Mesenchymal stem cell (in vitro differentiated cells and primary cell): ENCODE measurements around the gene RYR2.

Experiments
- DNase-seq: peaks from one replicate; pipeline ENCODE4 v3.0.0-alpha.2; 2013
- H2AFZ ChIP-seq: one replicate; pipeline ENCODE4 v1.6.1; 2013; ENCODE audit warnings: low read depth, mild to moderate bottlenecking, control low read depth, inconsistent platforms, low read length, moderate library complexity
- H2AK5ac ChIP-seq: 2 replicates; pipeline ENCODE4 v1.6.1; 2013; ENCODE audit warnings: low read length, moderate library complexity, mild to moderate bottlenecking, inconsistent platforms; ENCODE audit not compliant: severe bottlenecking
- H2BK120ac ChIP-seq: one replicate; pipeline ENCODE4 v1.6.1; 2013; ENCODE audit warnings: low read depth, mild to moderate bottlenecking, inconsistent platforms, low read length, moderate library complexity
- H2BK12ac ChIP-seq, 2 experiments: one replicate each; pipeline ENCODE4 v1.6.1; 2013; ENCODE audit warnings: inconsistent platforms in 2 of 2, low read length in 2 of 2, mild to moderate bottlenecking in 2 of 2, moderate library complexity in 2 of 2, control low read depth in 1 of 2
- H2BK15ac ChIP-seq: one replicate; pipeline ENCODE4 v1.6.1; 2013; ENCODE audit warnings: mild to moderate bottlenecking, low read depth, inconsistent platforms; ENCODE audit not compliant: poor library complexity, severe bottlenecking
- H2BK5ac ChIP-seq: 2 replicates; pipeline ENCODE4 v1.6.1; 2013; ENCODE audit warnings: low read depth, mild to moderate bottlenecking, low read length, control low read depth, inconsistent platforms; ENCODE audit not compliant: poor library complexity, severe bottlenecking
- H3K14ac ChIP-seq, 2 experiments: one replicate each; pipeline ENCODE4 v1.6.1; 2013; ENCODE audit warnings: inconsistent platforms in 2 of 2, low read length in 2 of 2, control low read depth in 1 of 2, mild to moderate bottlenecking in 1 of 2, moderate library complexity in 1 of 2
- H3K18ac ChIP-seq, 2 experiments: one replicate each; pipeline ENCODE4 v1.6.1; 2013; ENCODE audit warnings: inconsistent platforms in 2 of 2, low read length in 2 of 2, control low read depth in 1 of 2, low read depth in 1 of 2, mild to moderate bottlenecking in 1 of 2
- H3K23ac ChIP-seq, 2 experiments: one replicate each; pipeline ENCODE4 v1.6.1; 2013; ENCODE audit warnings: inconsistent platforms in 2 of 2, low read length in 2 of 2, mild to moderate bottlenecking in 2 of 2, moderate library complexity in 2 of 2, control low read depth in 1 of 2
- H3K27ac ChIP-seq: 2 replicates; pipeline ENCODE4 v1.5.1; 2013; ENCODE audit warnings: mild to moderate bottlenecking, moderate library complexity, low read length, control low read depth, inconsistent platforms; ENCODE audit not compliant: poor library complexity, severe bottlenecking
- H3K27me3 ChIP-seq, 2 experiments: 2 replicates each; pipeline versions ENCODE4 v1.6.1 to v1.7.0; 2013; ENCODE audit warnings: low read length in 2 of 2, mild to moderate bottlenecking in 2 of 2, moderate library complexity in 2 of 2, control low read depth in 1 of 2, inconsistent platforms in 1 of 2; ENCODE audit not compliant: control insufficient read depth in 1 of 2, insufficient read depth in 1 of 2
- H3K36me3 ChIP-seq, 2 experiments: 2 replicates each; pipeline versions ENCODE4 v1.6.1 to v1.7.0; 2013; ENCODE audit warnings: low read length in 2 of 2, control low read depth in 1 of 2, inconsistent platforms in 1 of 2, low read depth in 1 of 2, mild to moderate bottlenecking in 1 of 2; ENCODE audit not compliant: insufficient read depth in 2 of 2, control insufficient read depth in 1 of 2
- H3K4ac ChIP-seq, 2 experiments: one replicate each; pipeline ENCODE4 v1.6.1; 2013; ENCODE audit warnings: inconsistent platforms in 2 of 2, low read length in 2 of 2, mild to moderate bottlenecking in 2 of 2, moderate library complexity in 2 of 2, control low read depth in 1 of 2, low read depth in 1 of 2
- H3K4me1 ChIP-seq: 2 replicates; pipeline ENCODE4 v1.6.1; 2013; ENCODE audit warnings: low read depth, low read length, control low read depth; ENCODE audit not compliant: control insufficient read depth, insufficient read depth
- H3K4me2 ChIP-seq: 2 replicates; pipeline ENCODE4 v1.6.1; 2013; ENCODE audit warnings: low read length, mild to moderate bottlenecking, inconsistent platforms; ENCODE audit not compliant: poor library complexity, severe bottlenecking
- H3K4me3 ChIP-seq, 2 experiments: 2 replicates each; pipeline versions ENCODE4 v1.5.1 to v1.7.0; 2013; ENCODE audit warnings: low read length in 2 of 2, mild to moderate bottlenecking in 2 of 2, control low read depth in 1 of 2, low read depth in 1 of 2; ENCODE audit not compliant: insufficient read depth in 1 of 2
- H3K79me1 ChIP-seq: replicated peaks from 2 replicates; pipeline ENCODE4 v1.6.1; 2013; ENCODE audit warnings: mild to moderate bottlenecking, control low read depth, low read length, inconsistent platforms; ENCODE audit not compliant: poor library complexity, severe bottlenecking
- H3K9ac ChIP-seq: 2 replicates; pipeline ENCODE4 v1.7.0; 2013; ENCODE audit warnings: mild to moderate bottlenecking, low read length, moderate library complexity
- H3K9me3 ChIP-seq: 2 replicates; pipeline ENCODE4 v1.7.0; 2013; ENCODE audit warnings: mild to moderate bottlenecking, low read length; ENCODE audit not compliant: control insufficient read depth
- H4K8ac ChIP-seq: one replicate; pipeline ENCODE4 v1.6.1; 2013; ENCODE audit warnings: inconsistent platforms, mild to moderate bottlenecking, low read length, moderate library complexity
- H4K91ac ChIP-seq: one replicate; pipeline ENCODE4 v1.6.1; 2013; ENCODE audit warnings: mild to moderate bottlenecking, low read length, inconsistent platforms
- WGBS: methylation state at CpG from one replicate; pipeline ENCODE4 v1.1.7; 2013; ENCODE audit warnings: mixed read lengths; 5-methylcytosine and 5-hydroxymethylcytosine counted together

Gene RYR2

DNA sequence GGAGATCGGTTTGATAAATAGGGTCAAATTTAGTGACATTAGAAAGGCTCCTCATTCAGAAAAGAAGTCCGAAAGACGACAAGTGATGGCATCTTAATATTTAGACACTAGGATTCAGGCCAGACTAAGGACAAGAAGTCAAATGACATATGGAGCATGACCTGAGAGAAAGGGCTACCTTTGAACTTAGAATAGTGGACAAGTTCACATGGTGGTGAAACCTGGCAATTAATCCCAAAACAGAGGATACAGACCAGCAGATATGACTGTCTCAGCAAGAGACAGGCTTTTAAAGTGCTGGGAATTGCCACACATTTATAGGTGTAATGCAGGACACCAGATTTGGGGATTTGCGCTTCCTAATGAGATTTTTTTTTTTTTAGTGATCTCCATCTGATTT lies 703.6 kb downstream of the RYR2 start:
- Histone ChIP-seq H2BK120ac (no peak overlapping the region), H4K8ac (no peak overlapping the region), H3K79me1 (no peaks in the 10 kb centered on the region), H3K9me3 (peaks cover 4% of the 10 kb centered on the region), H3K23ac (no peak overlapping the region), H4K91ac (no peak overlapping the region), H3K4me2 (no peak overlapping the region), H3K14ac (no peak overlapping the region), H3K4ac (no peak overlapping the region), H2AFZ (no peak overlapping the region), H2BK15ac (no peak overlapping the region), H2AK5ac (no peak overlapping the region), H3K9ac (no peak overlapping the region), H3K4me1 (no peaks in the 10 kb centered on the region), H3K27me3 (no peaks in the 10 kb centered on the region), H3K27ac (no peak overlapping the region), H2BK12ac (no peak overlapping the region), H2BK5ac (no peak overlapping the region), H3K36me3 (no peaks in the 10 kb centered on the region), H3K4me3 (no peak overlapping the region), H3K18ac (no peak overlapping the region)
- WGBS: 95% methylated on average over 3 of the region's 4 CpGs
- DNase-seq: no peak

- 55% methylated on average over 2 of the region's 2 CpGs for WGBS
- DNase-seq: no peak
- H3K18ac ChIP-seq: no peak overlapping the region
Measured at GRCh38 chr1:237748171-237748960, 706.4 kb downstream of the RYR2 start.

GRCh38 chr1:237749122-237749521 lies 707.1 kb downstream of the RYR2 start:
- no CpG with 5 or more reads among the region's 1 CpG for WGBS
- Histone ChIP-seq H3K18ac (no peak overlapping the region), H3K14ac (no peak overlapping the region), H3K23ac (no peak overlapping the region), H4K91ac (no peak overlapping the region), H3K4me3 (no peak overlapping the region), H3K27me3 (no peaks in the 10 kb centered on the region), H2BK120ac (no peak overlapping the region), H3K36me3 (no peaks in the 10 kb centered on the region), H2BK12ac (no peak overlapping the region), H3K79me1 (no peaks in the 10 kb centered on the region), H2AFZ (no peak overlapping the region), H3K9ac (no peak overlapping the region), H2BK5ac (no peak overlapping the region), H3K4ac (no peak overlapping the region), H3K9me3 (no peaks in the 10 kb centered on the region), H2BK15ac (no peak overlapping the region), H4K8ac (no peak overlapping the region), H2AK5ac (no peak overlapping the region), H3K4me1 (no peaks in the 10 kb centered on the region), H3K4me2 (no peak overlapping the region), H3K27ac (no peak overlapping the region)
- no peak for DNase-seq

More at GRCh38 chr1:237748171-237748960, 706.4 kb downstream of the RYR2 start:
- no peak overlapping the region for H2AFZ ChIP-seq
- no peak overlapping the region for H2AK5ac ChIP-seq
- H3K79me1 ChIP-seq: no peaks in the 10 kb centered on the region
- no peaks in the 10 kb centered on the region for H3K36me3 ChIP-seq
- H3K4me2 ChIP-seq: no peak overlapping the region
- no peak overlapping the region for H2BK5ac ChIP-seq
- no peak overlapping the region for H3K4me3 ChIP-seq
- no peak overlapping the region for H2BK15ac ChIP-seq
- no peak overlapping the region for H3K23ac ChIP-seq
- H3K4me1 ChIP-seq: no peaks in the 10 kb centered on the region
- H3K14ac ChIP-seq: no peak overlapping the region
- H3K27ac ChIP-seq: no peak overlapping the region
- no peak overlapping the region for H4K8ac ChIP-seq
- no peaks in the 10 kb centered on the region for H3K27me3 ChIP-seq
- H3K9me3 ChIP-seq: no peaks in the 10 kb centered on the region
- no peak overlapping the region for H3K4ac ChIP-seq
- no peak overlapping the region for H2BK120ac ChIP-seq
- H2BK12ac ChIP-seq: no peak overlapping the region
- H3K9ac ChIP-seq: no peak overlapping the region
- no peak overlapping the region for H4K91ac ChIP-seq

DNA sequence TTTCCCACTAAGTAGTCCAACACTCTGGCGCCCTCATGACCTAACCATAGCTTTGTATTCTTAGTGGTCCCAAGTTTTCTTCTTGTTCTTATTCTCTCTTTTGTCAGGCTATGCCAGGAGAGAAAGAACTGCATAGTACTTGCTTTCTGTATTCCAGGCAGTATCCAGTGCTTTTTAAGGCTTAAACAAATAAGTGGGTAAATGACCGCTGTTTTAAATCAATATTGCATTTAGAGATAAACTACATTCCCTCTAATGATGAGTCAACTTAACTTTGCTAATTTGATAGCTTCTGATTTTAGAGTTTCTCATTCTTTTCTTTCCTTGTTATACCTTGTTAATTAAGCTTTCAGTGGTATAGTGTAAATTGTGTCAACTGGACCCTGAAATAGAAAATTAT lies 709.1 kb downstream of the RYR2 start:
- Histone ChIP-seq H2BK120ac (no peak overlapping the region), H3K4me3 (no peak overlapping the region), H3K79me1 (no peaks in the 10 kb centered on the region), H3K4me2 (no peak overlapping the region), H3K4ac (no peak overlapping the region), H3K9me3 (no peaks in the 10 kb centered on the region), H3K9ac (no peak overlapping the region), H2BK15ac (no peak overlapping the region), H2AFZ (no peak overlapping the region), H2BK5ac (no peak overlapping the region), H3K27me3 (no peaks in the 10 kb centered on the region), H3K14ac (no peak overlapping the region), H3K27ac (no peak overlapping the region), H4K8ac (no peak overlapping the region), H2AK5ac (no peak overlapping the region), H3K4me1 (no peaks in the 10 kb centered on the region), H3K36me3 (no peaks in the 10 kb centered on the region), H4K91ac (no peak overlapping the region), H3K23ac (no peak overlapping the region), H3K18ac (no peak overlapping the region), H2BK12ac (no peak overlapping the region)
- no peak for DNase-seq
- WGBS: 100% methylated on average over 1 of the region's 2 CpGs
